K562 (cell line): ENCODE measurements around the gene ST8SIA4. TPM values are rescaled to one million over a fixed set of nuclear protein-coding genes. Genes with fewer than 3 reads are reported as not detected.

Experiments used
- ATAC-seq: fragments of 200-7000 bp; cut with Tn5 transposase; 3 replicates; pipeline ENCODE4 v1.9.1; 2020; ENCODE audit warnings: moderate library complexity
- BruUV-seq: library from RNA; stranded (reverse); fragments of 400-500 nt; replicated peaks from 2 replicates; lab custom pipeline; 2021; lab: Mats Ljungman, UMichigan
- CTCF ChIA-PET: fragments of 300-600 bp; formaldehyde crosslinking; extraction: SDS; loops from one replicate; lab custom pipeline; 2021; ENCODE audit warnings: low intra/inter-chr PET ratio; lab: Yijun Ruan, JAX
- POLR2A ChIA-PET: fragments of 300-600, 350-650 bp; sonication (Branson Sonifier 250); formaldehyde crosslinking; extraction: SDS; loops from one replicate; lab custom pipeline; 2021; ENCODE audit warnings: antibody characterized with exemption, inconsistent platforms; lab: Yijun Ruan, JAX
- DNase-seq, 4 experiments: peaks; one replicate each; pipeline versions ENCODE4 v3.0.0 to v3.0.0-alpha.2; 2011 to 2018; ENCODE audit warnings: low spot score in 3 of 4, mixed read lengths in 3 of 4; ENCODE audit errors: extremely low read depth in 1 of 4
- FAIRE-seq: peaks from 2 replicates; lab custom pipeline; 2011; peaks lifted over from hg19 to GRCh38; lab: Jason Lieb, UNC
- H2AFZ ChIP-seq: 2 replicates; pipeline ENCODE4 v1.6.0; 2011; ENCODE audit warnings: low read depth, low read length, control low read depth, inconsistent platforms
- H3K27ac ChIP-seq: fragments of 200-600 bp; 3 replicates; pipeline ENCODE4 v1.8.0; 2011; ENCODE audit warnings: low read depth, mild to moderate bottlenecking, control low read depth, inconsistent platforms, low read length, moderate library complexity, mixed read lengths; ENCODE audit errors: extremely low read depth
- H3K27me3 ChIP-seq, 2 experiments: fragments of 300-600 bp in 1 of 2; 2 replicates in 1 of 2; 3 replicates in 1 of 2; pipeline versions ENCODE4 v1.6.0 to v1.8.0; 2011; ENCODE audit warnings: inconsistent platforms in 2 of 2, low read length in 2 of 2, mild to moderate bottlenecking in 1 of 2, mixed read lengths in 1 of 2, moderate library complexity in 1 of 2; ENCODE audit not compliant: control insufficient read depth in 2 of 2, insufficient read depth in 2 of 2
- H3K36me3 ChIP-seq: fragments of 300-600 bp; 3 replicates; pipeline ENCODE4 v1.8.0; 2011; ENCODE audit warnings: mild to moderate bottlenecking, low read length, inconsistent platforms; ENCODE audit not compliant: control insufficient read depth, insufficient read depth
- H3K4me1 ChIP-seq, 2 experiments: fragments of 200-600 bp in 1 of 2; replicated peaks in 1 of 2; 2 replicates in 1 of 2; 3 replicates in 1 of 2; pipeline versions ENCODE4 v1.5.1 to v1.8.0; 2011; ENCODE audit warnings: inconsistent platforms in 2 of 2, low read length in 2 of 2, mild to moderate bottlenecking in 1 of 2, mixed read lengths in 1 of 2, moderate library complexity in 1 of 2; ENCODE audit not compliant: control insufficient read depth in 2 of 2, insufficient read depth in 2 of 2
- H3K4me2 ChIP-seq: 2 replicates; pipeline ENCODE4 v1.6.1; 2011; ENCODE audit warnings: low read length, control low read depth, inconsistent platforms, mixed read lengths; ENCODE audit not compliant: insufficient read depth
- H3K4me3 ChIP-seq: fragments of 200-600 bp; sonication (generic), shearing (Covaris generic); 2 replicates; pipeline ENCODE4 v1.5.1; 2016; ENCODE audit warnings: control low read depth, inconsistent platforms
- H3K79me2 ChIP-seq: fragments of 200-600 bp; 3 replicates; pipeline ENCODE4 v1.8.0; 2011; ENCODE audit warnings: low read length, inconsistent platforms; ENCODE audit not compliant: control insufficient read depth, insufficient read depth
- H3K9ac ChIP-seq, 2 experiments: 2 replicates each; pipeline versions ENCODE4 v1.6.0 to v1.6.1; 2011; ENCODE audit warnings: low read depth in 2 of 2, low read length in 2 of 2, control low read depth in 1 of 2, inconsistent platforms in 1 of 2, mild to moderate bottlenecking in 1 of 2, mixed read lengths in 1 of 2; ENCODE audit not compliant: insufficient read depth in 1 of 2
- H3K9me1 ChIP-seq: one replicate; pipeline ENCODE4 v1.6.0; 2011; ENCODE audit warnings: inconsistent platforms, mild to moderate bottlenecking, low read length, moderate library complexity; ENCODE audit not compliant: control insufficient read depth, insufficient read depth
- H3K9me3 ChIP-seq: replicated peaks from 2 replicates; pipeline ENCODE4 v1.5.1; 2011; ENCODE audit warnings: low read depth, low read length, inconsistent platforms; ENCODE audit not compliant: control insufficient read depth, insufficient read depth
- H4K20me1 ChIP-seq: replicated peaks from 2 replicates; pipeline ENCODE4 v1.6.1; 2011; ENCODE audit warnings: low read length, inconsistent platforms, mixed read lengths; ENCODE audit not compliant: control insufficient read depth, insufficient read depth
- CEBPG ChIP-seq, 3 experiments: fragments of 200-800 bp in 1 of 3; sonication (Bioruptor generic) in 1 of 3; sonication (generic) in 1 of 3; formaldehyde crosslinking in 1 of 3; IDR thresholded peaks in 2 of 3; conservative IDR thresholded peaks in 1 of 3; 2 replicates each; pipeline versions ENCODE4 v1.6.1 to v1.8.0; 2016 to 2022; ENCODE audit warnings: missing compliant biosample characterization in 2 of 3, missing genetic modification characterization in 2 of 3, mild to moderate bottlenecking in 1 of 3, missing genetic modification reagents in 1 of 3
- MED1 ChIP-seq: sonication (generic); formaldehyde crosslinking; IDR thresholded peaks from 2 replicates; pipeline ENCODE4 v1.8.1; 2023; ENCODE audit warnings: missing genetic modification reagents, borderline replicate concordance
- POLR2A ChIP-seq: fragments of 450-650 bp; conservative IDR thresholded peaks from 2 replicates; pipeline ENCODE4 v1.6.1; 2016
- TCF7L2 ChIP-seq: fragments of 150-350 bp; IDR thresholded peaks from 2 replicates; pipeline ENCODE4 v1.6.1; 2016; ENCODE audit warnings: low read depth, mild to moderate bottlenecking, low read length, moderate library complexity
- TEAD4 ChIP-seq, 2 experiments: sonication (generic) in 1 of 2; formaldehyde crosslinking in 1 of 2; IDR thresholded peaks; 2 replicates each; pipeline versions ENCODE4 v1.6.1 to v1.8.0; 2012 to 2022; ENCODE audit warnings: borderline replicate concordance in 1 of 2, inconsistent platforms in 1 of 2, low read length in 1 of 2, mild to moderate bottlenecking in 1 of 2, missing genetic modification reagents in 1 of 2
- ZNF311 ChIP-seq: fragments of 250-450 bp; sonication (Bioruptor Pico); IDR thresholded peaks from 2 replicates; pipeline ENCODE4 v1.4.0; 2020; ENCODE audit warnings: mild to moderate bottlenecking, moderate library complexity
- ZNF609 ChIP-seq: sonication (generic); formaldehyde crosslinking; IDR thresholded peaks from 2 replicates; pipeline ENCODE4 v1.8.1; 2023; ENCODE audit warnings: missing genetic modification reagents, mild to moderate bottlenecking, borderline replicate concordance
- ZNF699 ChIP-seq: fragments of 250-450 bp; sonication (Bioruptor Pico); IDR thresholded peaks from 2 replicates; pipeline ENCODE4 v1.8.0; 2021; ENCODE audit warnings: mild to moderate bottlenecking, moderate library complexity; ENCODE audit not compliant: insufficient replicate concordance
- whole genome bisulfite sequencing: fragments of 100-300 bp; shearing (Covaris generic); methylation state at CpG from one replicate; pipeline ENCODE4 v1.1.6; 2016; ENCODE audit warnings: low coverage, mixed read lengths; ENCODE audit not compliant: insufficient coverage; ENCODE audit errors: missing lambda C conversion rate; 5-methylcytosine and 5-hydroxymethylcytosine counted together
- in situ Hi-C: fragments of 300-500 bp; cut with MboI; formaldehyde crosslinking; loops from 4 replicates; pipeline ENCODE4 v1.15.0; 2018; ENCODE audit warnings: inconsistent platforms, mixed read lengths
- intact Hi-C: fragments of 100-400 bp; cut with micrococcal nuclease; formaldehyde crosslinking; loops from 2 replicates; pipeline ENCODE4 v1.14.2; 2022
- polyA plus RNA-seq, 8 experiments: library from polyadenylated mRNA; depleted of rRNA in 4 of 8; stranded (reverse) in 5 of 8; unstranded in 3 of 8; fragments of >200 nt; fragmentation: Nextera tagmentation in 2 of 8; fragmentation: Illumina TruSeq in 1 of 8; extraction: Ambion mirVana in 2 of 8; extraction: Trizol in 1 of 8; gene quantifications; 2 replicates each; pipeline versions ENCODE4 v1.2.1 to v1.2.3, GENCODE V29; 2011 to 2014; ENCODE audit warnings: inconsistent platforms in 1 of 8, missing spikeins in 1 of 8
- total RNA-seq, 7 experiments: library from RNA; depleted of rRNA in 6 of 7; stranded (reverse); fragments of >200 nt in 6 of 7; fragmentation: Illumina TruSeq in 2 of 7; extraction: Trizol in 2 of 7; gene quantifications; 2 replicates each; pipeline versions ENCODE4 v1.2.1 to v1.2.3, GENCODE V29; 2011 to 2021; ENCODE audit warnings: low replicate concordance in 1 of 7
- TF ChIP-seq, protein P1 (sequence below): fragments of 450-650 bp; IDR thresholded peaks from 2 replicates; pipeline ENCODE4 v1.6.1; 2017; ENCODE audit warnings: antibody characterized with exemption
- TF ChIP-seq, protein P2 (sequence below): sonication (generic); formaldehyde crosslinking; IDR thresholded peaks from 2 replicates; pipeline ENCODE4 v1.9.0; 2022; ENCODE audit warnings: mild to moderate bottlenecking, missing genetic modification reagents

The ST8SIA4 gene
- total and polyA plus RNA-seq, 9 of the 15 experiments (the other 6 are each of a cell fraction or from before 2014, with no cell fraction given): 0.22 to 2.0 (median 0.54) TPM

DNA sequence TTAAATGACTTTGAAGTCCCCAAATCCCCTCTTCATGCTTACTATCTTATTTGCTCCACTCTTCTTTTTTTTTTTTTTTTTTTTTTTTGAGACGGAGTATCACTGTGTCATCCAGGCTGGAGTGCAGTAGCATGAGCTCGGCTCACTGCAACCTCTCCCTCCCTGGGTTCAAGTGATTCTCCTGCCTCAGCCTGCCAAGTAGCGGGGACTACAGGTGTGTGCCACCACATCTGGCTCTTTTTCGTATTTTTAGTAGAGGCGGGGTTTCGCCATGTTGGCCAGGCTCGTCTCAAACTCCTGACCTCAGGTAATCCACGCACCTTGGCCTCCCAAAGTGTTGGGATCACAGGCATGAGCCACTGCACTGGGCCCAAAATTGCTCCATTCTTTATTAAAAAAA lies 51.0 kb downstream of the ST8SIA4 start:
- H3K4me3 ChIP-seq: no peak overlapping the region
- no peaks in the 10 kb centered on the region for H3K79me2 ChIP-seq
- no peaks in the 10 kb centered on the region for H4K20me1 ChIP-seq
- CTCF ChIA-PET: no interaction called here
- ATAC-seq (no peak), FAIRE-seq (no peak), DNase-seq (no peak)
- BruUV-seq: no TSS peak
- WGBS: 20% methylated on average over 1 of the region's 8 CpGs
- H3K27ac ChIP-seq: no peak overlapping the region
- no peak overlapping the region for H2AFZ ChIP-seq
- no peak overlapping the region for H3K4me2 ChIP-seq
- no peak overlapping the region for H3K9ac ChIP-seq
- no peaks in the 10 kb centered on the region for H3K36me3 ChIP-seq
- no peaks in the 10 kb centered on the region for H3K9me1 ChIP-seq
- POLR2A ChIA-PET: no interaction called here
- H3K9me3 ChIP-seq: no peaks in the 10 kb centered on the region
- intact Hi-C loops: no loop called here
- TF ChIP-seq, protein P1, sequence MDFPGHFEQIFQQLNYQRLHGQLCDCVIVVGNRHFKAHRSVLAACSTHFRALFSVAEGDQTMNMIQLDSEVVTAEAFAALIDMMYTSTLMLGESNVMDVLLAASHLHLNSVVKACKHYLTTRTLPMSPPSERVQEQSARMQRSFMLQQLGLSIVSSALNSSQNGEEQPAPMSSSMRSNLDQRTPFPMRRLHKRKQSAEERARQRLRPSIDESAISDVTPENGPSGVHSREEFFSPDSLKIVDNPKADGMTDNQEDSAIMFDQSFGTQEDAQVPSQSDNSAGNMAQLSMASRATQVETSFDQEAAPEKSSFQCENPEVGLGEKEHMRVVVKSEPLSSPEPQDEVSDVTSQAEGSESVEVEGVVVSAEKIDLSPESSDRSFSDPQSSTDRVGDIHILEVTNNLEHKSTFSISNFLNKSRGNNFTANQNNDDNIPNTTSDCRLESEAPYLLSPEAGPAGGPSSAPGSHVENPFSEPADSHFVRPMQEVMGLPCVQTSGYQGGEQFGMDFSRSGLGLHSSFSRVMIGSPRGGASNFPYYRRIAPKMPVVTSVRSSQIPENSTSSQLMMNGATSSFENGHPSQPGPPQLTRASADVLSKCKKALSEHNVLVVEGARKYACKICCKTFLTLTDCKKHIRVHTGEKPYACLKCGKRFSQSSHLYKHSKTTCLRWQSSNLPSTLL: no peak
- TF ChIP-seq MED1 (CRISPR knock-in tag) (no peak), POLR2A (no peak), TEAD4 (IDR thresholded peaks at IDR 0.05; ENCODE audit: low read length) (no peak), TEAD4 (CRISPR knock-in tag; IDR thresholded peaks at IDR 0.05; ENCODE audit: borderline replicate concordance) (no peak), TCF7L2 (no peak), ZNF311 (CRISPR knock-in tag) (no peak), CEBPG (CRISPR knock-in tag; IDR thresholded peaks at IDR 0.05) (no peak), CEBPG (tag; conservative IDR thresholded peaks at IDR 0.05 in 1 of 2, IDR thresholded peaks at IDR 0.05 in 1 of 2) (no peak), ZNF699 (no peak), ZNF609 (CRISPR knock-in tag) (no peak)
- TF ChIP-seq, protein P2, sequence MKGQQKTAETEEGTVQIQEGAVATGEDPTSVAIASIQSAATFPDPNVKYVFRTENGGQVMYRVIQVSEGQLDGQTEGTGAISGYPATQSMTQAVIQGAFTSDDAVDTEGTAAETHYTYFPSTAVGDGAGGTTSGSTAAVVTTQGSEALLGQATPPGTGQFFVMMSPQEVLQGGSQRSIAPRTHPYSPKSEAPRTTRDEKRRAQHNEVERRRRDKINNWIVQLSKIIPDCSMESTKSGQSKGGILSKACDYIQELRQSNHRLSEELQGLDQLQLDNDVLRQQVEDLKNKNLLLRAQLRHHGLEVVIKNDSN (CRISPR knock-in tag): no peak
- no peaks in the 10 kb centered on the region for H3K27me3 ChIP-seq
- H3K4me1 ChIP-seq: no peaks in the 10 kb centered on the region
- in situ Hi-C loops: no loop called here
